ENCODE measurements around the gene PUS7L.
"Not testable (repeated sequence)": the region's sequence is repeated elsewhere in the genome, so short reads cannot be mapped to it uniquely, and the experiment has no call there.

Gene PUS7L

GRCh38 chr12:43749016-43749415 is 9.6 kb downstream of the PUS7L start:
- DNase-seq: no peak

- no peak for DNase-seq
Measured at GRCh38 chr12:43744826-43745225, 13.8 kb downstream of the PUS7L start.

DNA sequence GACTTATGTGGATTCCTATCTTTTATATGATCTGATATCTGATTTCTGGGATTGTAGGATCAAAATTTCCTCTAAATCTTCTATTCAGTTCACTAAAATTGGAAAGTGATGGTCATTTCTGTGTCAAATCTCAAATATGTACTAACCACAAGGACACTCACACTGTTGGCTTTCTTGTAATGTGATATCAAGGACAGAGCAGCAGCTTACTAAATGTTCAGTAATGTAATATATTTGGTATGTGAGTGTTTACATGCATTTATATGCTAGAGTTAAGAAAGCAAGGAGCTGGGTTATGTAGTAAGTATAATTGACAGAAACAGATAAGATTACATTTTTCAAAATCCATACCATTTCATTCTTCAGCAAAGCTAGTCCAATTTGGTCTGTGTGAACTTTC is 16.5 kb downstream of the PUS7L start:
- no peak for DNase-seq

GRCh38 chr12:43740511-43741100 is 18.0 kb downstream of the PUS7L start:
- DNase-seq: no peak

DNA sequence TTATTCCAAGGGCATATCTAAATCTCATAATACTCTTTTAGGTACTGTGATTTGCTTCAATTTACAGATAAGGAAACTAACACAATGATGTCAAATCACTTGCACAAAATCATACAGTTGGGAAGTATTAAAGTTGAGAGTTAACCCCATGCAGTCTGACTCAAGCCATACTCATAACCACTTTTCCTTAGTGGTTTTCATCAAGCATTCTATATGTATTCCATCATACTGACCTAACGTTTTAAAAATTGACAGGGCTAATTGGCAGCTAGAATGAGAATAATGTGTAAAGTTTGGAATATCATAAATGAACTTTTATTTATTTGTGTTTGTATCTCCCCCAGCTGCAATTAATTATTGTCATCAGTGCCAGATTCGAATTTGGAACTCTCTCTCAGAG is 20.9 kb downstream of the PUS7L start:
- DNase-seq: no peak

GRCh38 chr12:43736927-43737440 is 21.6 kb downstream of the PUS7L start:
- no peak for DNase-seq

DNA sequence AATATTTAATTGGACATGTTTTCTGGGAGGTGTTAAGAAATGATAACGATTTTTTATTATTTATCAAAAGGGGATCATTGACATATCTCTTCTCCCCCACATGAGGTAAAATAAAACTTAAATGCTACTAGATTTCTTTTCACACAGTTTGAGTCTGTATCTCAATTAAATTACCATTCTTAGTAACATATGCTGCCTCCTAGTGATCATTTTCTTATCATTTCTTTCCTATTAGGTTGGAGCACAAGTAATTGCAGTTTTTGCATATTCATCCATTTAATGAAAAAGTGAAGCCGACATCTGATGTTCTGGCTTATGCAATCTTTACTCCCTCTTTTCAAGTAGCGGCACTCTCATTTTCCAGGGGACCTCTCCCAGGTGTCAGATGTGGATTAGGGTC is 24.9 kb downstream of the PUS7L start:
- DNase-seq: no peak

GRCh38 chr12:43730283-43730682 is 28.3 kb downstream of the PUS7L start:
- no peak for DNase-seq

- no peak for DNase-seq
Measured at GRCh38 chr12:43728698-43729097, 29.9 kb downstream of the PUS7L start.

DNA sequence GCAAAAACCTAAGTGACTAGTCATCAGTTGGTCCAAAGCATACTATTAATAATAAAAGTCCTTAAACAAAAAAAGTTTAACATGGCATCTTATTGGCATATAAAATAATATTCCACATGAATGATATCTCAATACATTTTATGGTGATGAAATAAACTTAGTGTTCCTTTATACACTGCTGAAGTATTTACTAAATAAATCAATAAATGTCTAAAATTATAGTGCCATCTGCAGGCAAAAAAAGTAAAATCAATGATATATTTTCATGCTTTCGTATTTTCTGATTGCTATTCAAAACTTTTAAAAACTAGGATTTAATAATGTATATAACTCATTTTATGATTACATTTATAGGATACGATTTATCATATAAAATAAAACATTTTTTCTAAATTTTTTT is 30.5 kb downstream of the PUS7L start:
- DNase-seq: no peak

DNA sequence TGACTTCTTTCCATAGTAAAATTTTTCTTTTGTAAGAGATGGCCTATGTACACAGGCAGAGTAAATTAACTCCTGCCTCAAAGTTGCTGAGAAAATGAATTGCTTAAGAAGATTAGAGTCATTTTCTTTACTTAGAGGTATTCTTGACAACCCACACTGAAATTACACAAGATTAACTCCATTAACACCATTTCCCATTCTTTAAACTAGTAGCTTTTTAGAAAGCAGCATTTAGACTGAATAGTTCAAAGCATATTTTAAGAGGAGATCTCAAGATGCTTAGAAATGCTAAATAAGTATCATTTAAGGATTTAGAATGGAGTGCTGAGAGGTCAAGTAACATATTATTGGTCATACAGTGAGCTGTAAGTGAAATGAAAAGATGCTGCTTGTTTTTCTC is 35.5 kb downstream of the PUS7L start:
- no peak for DNase-seq

- DNase-seq: no peak
Measured at GRCh38 chr12:43722621-43723020, 36.0 kb downstream of the PUS7L start.

- no peak for DNase-seq
Measured at GRCh38 chr12:43711348-43711747, 47.2 kb downstream of the PUS7L start.

DNA sequence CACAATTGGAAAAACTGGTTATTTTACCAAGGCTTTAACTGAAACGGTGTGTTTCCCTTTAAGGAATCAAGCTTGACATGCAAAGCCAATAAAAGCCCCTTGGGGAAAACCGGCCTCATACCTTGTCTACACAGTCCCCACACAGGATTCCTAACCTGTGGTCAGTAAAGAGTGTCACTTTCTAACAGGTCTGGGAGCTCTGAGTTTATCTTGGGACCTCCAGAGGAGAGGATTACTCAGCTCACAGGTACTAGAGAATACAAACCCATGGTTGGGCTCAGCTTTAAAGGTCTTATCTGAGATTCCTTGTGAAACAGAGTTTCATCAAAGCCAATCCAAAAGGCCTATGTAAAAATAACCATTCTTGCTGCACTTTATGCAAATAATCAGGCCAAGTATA is 54.8 kb downstream of the PUS7L start:
- not testable (repeated sequence) for DNase-seq

- not testable (repeated sequence) for DNase-seq
Measured at GRCh38 chr12:43701194-43701593, 57.4 kb downstream of the PUS7L start.

- DNase-seq: no peak
Measured at GRCh38 chr12:43696154-43696553, 62.4 kb downstream of the PUS7L start.

GRCh38 chr12:43694879-43695278 is 63.7 kb downstream of the PUS7L start:
- no peak for DNase-seq

- DNase-seq: no peak
Measured at GRCh38 chr12:43692064-43692463, 66.5 kb downstream of the PUS7L start.

- not testable (repeated sequence) for DNase-seq
Measured at GRCh38 chr12:43685491-43685890, 73.1 kb downstream of the PUS7L start.

GRCh38 chr12:43676183-43676813 is 82.3 kb downstream of the PUS7L start:
- no peak for DNase-seq

- DNase-seq: no peak
Measured at GRCh38 chr12:43675048-43675904, 83.3 kb downstream of the PUS7L start.

- no peak for DNase-seq
Measured at GRCh38 chr12:43669373-43669772, 89.2 kb downstream of the PUS7L start.
